Sigmoid colon (tissue), 7 donors: Measurements from ENCODE around the gene STK10. TPM values are rescaled to one million over a fixed set of nuclear protein-coding genes. Genes with fewer than 3 reads are reported as not detected.

Experiments used
- DNase-seq: peaks from one replicate; pipeline ENCODE4 v3.0.0-alpha.2; 2019
- H3K27ac ChIP-seq, 4 donors: fragments of 200-600 bp; sonication (generic); one replicate each; pipeline ENCODE4 v1.5.1; 2016 to 2019; ENCODE audit warnings: mild to moderate bottlenecking in 1 of 4
- H3K27me3 ChIP-seq, 3 donors: fragments of 200-600 bp; sonication (generic); one replicate each; pipeline ENCODE4 v1.5.1; 2019; ENCODE audit warnings: mild to moderate bottlenecking in 1 of 3
- H3K36me3 ChIP-seq, 4 donors: fragments of 200-600 bp; sonication (generic); one replicate each; pipeline ENCODE4 v1.5.1; 2016 to 2019
- H3K4me1 ChIP-seq, 4 donors: fragments of 200-600 bp; sonication (generic); one replicate each; pipeline ENCODE4 v1.5.1; 2017 to 2019
- H3K4me3 ChIP-seq, 4 donors: fragments of 200-600 bp; sonication (generic); one replicate each; pipeline ENCODE4 v1.5.1; 2017 to 2019; ENCODE audit warnings: mild to moderate bottlenecking in 2 of 4, moderate library complexity in 1 of 4
- H3K9me3 ChIP-seq, 4 donors: fragments of 200-600 bp in 3 of 4; sonication (generic) in 3 of 4; one replicate each; pipeline versions ENCODE4 v1.5.1 to v1.6.1; 2013 to 2019
- EP300 ChIP-seq, 4 donors: sonication (generic); formaldehyde crosslinking; IDR thresholded peaks; one replicate each; pipeline ENCODE4 v1.6.1; 2017; ENCODE audit warnings: antibody characterized with exemption in 4 of 4
- POLR2A ChIP-seq, 2 donors: fragments of 450-650 bp; IDR thresholded peaks; one replicate each; pipeline ENCODE4 v1.6.1; 2016; ENCODE audit warnings: antibody characterized with exemption in 2 of 2, mild to moderate bottlenecking in 2 of 2, moderate library complexity in 2 of 2
- POLR2AphosphoS5 ChIP-seq, 4 donors: sonication (generic); formaldehyde crosslinking; IDR thresholded peaks; one replicate each; pipeline ENCODE4 v1.6.1; 2017; ENCODE audit warnings: antibody characterized with exemption in 4 of 4
- WGBS, 2 donors: extraction: QIAGEN DNeasy Blood & Tissue Kit; methylation state at CpG; one replicate each; pipeline ENCODE4 v1.1.7; 2013; 5-methylcytosine and 5-hydroxymethylcytosine counted together
- intact Hi-C: fragments of 100-400 bp; cut with DNase I; formaldehyde crosslinking; loops from one replicate; pipeline ENCODE4 v1.15.1; 2023
- polyA plus RNA-seq, 3 donors: library from polyadenylated mRNA; stranded (reverse); fragments of 200-250 nt; gene quantifications; one replicate each; pipeline ENCODE4 v1.2.3, GENCODE V29; 2013
- total RNA-seq, 4 donors: library from RNA; depleted of rRNA; stranded (reverse); fragments of >200 nt; gene quantifications; one replicate each; pipeline ENCODE4 v1.1.0, GENCODE V29; 2016
- TF ChIP-seq, protein P1 (sequence below), 4 experiments: fragments of 450-650 bp in 3 of 4; fragments of 200-600 bp in 1 of 4; IDR thresholded peaks; one replicate each; pipeline ENCODE4 v1.5.1; 2016 to 2019; ENCODE audit warnings: antibody characterized with exemption in 4 of 4, mild to moderate bottlenecking in 3 of 4, moderate library complexity in 2 of 4
- donor health status: healthy with polysubstance abuse.
- donor health status: Bipolar disorder and iron deficiency.
- donor health status: healthy.

The STK10 gene
- total and polyA plus RNA-seq, 7 donors, result 4.2 to 28.6 (median 12.5) TPM

DNA sequence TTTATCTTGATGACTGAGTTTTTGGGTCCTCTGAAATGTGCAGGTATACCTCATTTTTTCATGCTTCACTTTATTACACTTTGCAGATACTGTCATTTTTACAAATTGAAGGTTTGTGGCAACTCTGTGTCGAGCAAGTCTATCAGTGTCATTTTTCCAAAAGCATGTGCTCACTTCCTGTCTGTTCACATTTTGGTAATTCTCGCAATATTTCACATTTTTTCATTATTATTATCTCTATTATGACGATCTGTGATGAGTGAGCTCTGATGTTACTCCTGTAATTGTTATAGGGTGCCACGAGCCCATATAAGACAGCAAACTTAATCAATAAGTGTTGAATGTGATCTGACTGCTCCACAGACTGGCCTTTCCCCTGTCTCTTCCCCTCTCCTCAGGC lies 108.1 kb downstream of the STK10 start:
- WGBS, 2 donors, result 84 to 95% methylated on average over 4 of the region's 4 CpGs
- intact Hi-C loops, result no loop called here
- Histone ChIP-seq H3K27me3 (no peaks in the 10 kb centered on the region), H3K9me3 (no peaks in the 10 kb centered on the region), H3K4me3 (no peak overlapping the region), H3K4me1 (peaks cover 0 to 7% (median 0%) of the 10 kb centered on the region in 4 donors), H3K27ac (no peak overlapping the region), H3K36me3 (peaks cover 0 to 28% (median 3%) of the 10 kb centered on the region in 4 donors)
- TF ChIP-seq POLR2AphosphoS5 (IDR thresholded peaks at IDR 0.05) (no peak), EP300 (IDR thresholded peaks at IDR 0.05) (no peak), POLR2A (IDR thresholded peaks at IDR 0.05) (no peak)
- TF ChIP-seq, protein P1, sequence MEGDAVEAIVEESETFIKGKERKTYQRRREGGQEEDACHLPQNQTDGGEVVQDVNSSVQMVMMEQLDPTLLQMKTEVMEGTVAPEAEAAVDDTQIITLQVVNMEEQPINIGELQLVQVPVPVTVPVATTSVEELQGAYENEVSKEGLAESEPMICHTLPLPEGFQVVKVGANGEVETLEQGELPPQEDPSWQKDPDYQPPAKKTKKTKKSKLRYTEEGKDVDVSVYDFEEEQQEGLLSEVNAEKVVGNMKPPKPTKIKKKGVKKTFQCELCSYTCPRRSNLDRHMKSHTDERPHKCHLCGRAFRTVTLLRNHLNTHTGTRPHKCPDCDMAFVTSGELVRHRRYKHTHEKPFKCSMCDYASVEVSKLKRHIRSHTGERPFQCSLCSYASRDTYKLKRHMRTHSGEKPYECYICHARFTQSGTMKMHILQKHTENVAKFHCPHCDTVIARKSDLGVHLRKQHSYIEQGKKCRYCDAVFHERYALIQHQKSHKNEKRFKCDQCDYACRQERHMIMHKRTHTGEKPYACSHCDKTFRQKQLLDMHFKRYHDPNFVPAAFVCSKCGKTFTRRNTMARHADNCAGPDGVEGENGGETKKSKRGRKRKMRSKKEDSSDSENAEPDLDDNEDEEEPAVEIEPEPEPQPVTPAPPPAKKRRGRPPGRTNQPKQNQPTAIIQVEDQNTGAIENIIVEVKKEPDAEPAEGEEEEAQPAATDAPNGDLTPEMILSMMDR (IDR thresholded peaks at IDR 0.05), result no peak
- DNase-seq, result no peak

DNA sequence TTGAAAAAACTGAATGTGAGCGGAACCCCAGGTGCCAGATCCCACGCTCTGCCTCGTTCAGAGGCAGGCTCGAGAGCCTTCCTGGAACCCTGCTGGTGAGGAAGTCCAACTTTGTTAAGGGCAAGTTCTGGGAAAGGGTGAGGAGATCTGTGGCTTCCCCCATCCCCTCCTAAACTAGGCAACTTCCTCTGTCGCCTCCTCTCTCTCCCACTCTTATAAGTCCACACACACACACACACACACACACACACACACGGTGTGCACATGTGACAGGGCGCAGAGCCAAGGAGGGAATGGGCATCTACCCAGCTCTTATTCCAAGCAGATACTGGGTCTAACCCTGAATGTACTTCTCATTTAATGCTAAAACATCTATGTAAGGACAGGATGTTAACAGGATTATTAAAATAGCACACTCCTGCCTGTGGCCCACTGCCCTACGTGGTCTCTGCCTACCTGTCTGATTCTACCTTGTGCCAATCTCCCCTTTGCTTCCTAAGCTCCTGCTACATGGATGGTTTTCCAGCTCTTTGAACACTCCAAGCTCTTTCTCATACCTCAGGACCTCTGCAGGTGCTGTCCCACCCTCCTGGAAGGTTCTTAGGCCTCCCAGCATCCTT lies 109.2 kb downstream of the STK10 start:
- TF ChIP-seq POLR2A (IDR thresholded peaks at IDR 0.05), result no peak
- TF ChIP-seq POLR2AphosphoS5 (IDR thresholded peaks at IDR 0.05), result peak in 1 of 4 donors; percentile 9
- H3K9me3 ChIP-seq, result no peaks in the 10 kb centered on the region
- peaks cover 0 to 28% (median 3%) of the 10 kb centered on the region in 4 donors for H3K36me3 ChIP-seq
- H3K27me3 ChIP-seq, result no peaks in the 10 kb centered on the region
- no peak overlapping the region for H3K27ac ChIP-seq
- intact Hi-C loops, result no loop called here
- WGBS, 2 donors, result 77 to 86% methylated on average over 8 of the region's 8 CpGs
- no peak overlapping the region for H3K4me3 ChIP-seq
- H3K4me1 ChIP-seq, result peaks cover 0 to 7% (median 0%) of the 10 kb centered on the region in 4 donors
- DNase-seq, result peak; percentile 59

DNA sequence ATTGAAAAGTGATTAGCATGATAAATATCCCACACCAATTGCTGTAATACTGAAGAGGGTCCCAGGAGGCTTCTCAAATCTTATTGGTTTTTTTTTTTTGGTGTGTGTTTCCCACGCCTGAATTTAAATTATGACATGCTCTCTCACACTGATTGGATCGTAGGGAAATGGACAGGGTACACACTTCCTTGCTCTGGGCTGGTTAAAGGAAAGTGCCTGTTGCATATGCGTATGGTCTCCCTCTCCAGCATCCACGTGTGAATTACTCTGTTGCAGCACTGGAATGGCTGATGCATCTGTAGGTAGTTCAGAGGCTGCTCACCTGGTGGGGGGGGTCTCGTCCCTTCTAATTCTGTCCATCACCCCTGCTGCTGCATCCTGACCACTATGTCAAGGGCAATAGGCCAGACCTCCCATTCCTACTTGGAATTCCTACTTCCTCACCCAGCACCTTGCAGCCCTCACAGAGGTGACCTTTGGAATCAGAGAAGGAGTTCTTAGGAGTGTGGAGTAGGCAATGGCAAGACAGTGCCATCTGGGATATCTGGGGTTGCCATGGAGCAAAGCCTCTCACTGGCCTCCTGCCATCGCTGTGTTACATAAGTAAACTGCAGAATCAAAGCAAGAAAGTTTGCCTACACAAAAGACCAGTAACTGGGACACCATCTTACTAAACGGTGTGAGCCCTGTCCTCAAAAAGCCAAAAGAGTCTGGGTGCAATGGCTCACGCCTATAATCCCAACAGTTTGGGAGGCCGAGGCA lies 110.2 kb downstream of the STK10 start:
- H3K9me3 ChIP-seq, result no peaks in the 10 kb centered on the region
- no peak overlapping the region for H3K4me3 ChIP-seq
- TF ChIP-seq, protein P1 (IDR thresholded peaks at IDR 0.05), result no peak
- no peak for TF ChIP-seq POLR2A (IDR thresholded peaks at IDR 0.05)
- no peak for TF ChIP-seq EP300 (IDR thresholded peaks at IDR 0.05)
- TF ChIP-seq POLR2AphosphoS5 (IDR thresholded peaks at IDR 0.05), result no peak
- 58 to 87% methylated on average over 9 of the region's 9 CpGs for WGBS, 2 donors
- no peaks in the 10 kb centered on the region for H3K27me3 ChIP-seq
- H3K36me3 ChIP-seq, result peaks cover 0 to 28% (median 3%) of the 10 kb centered on the region in 4 donors
- H3K4me1 ChIP-seq, result peaks cover 0 to 7% (median 0%) of the 10 kb centered on the region in 4 donors
- no peak overlapping the region for H3K27ac ChIP-seq
- DNase-seq, result peak; percentile 24
- intact Hi-C loops, result no loop called here

DNA sequence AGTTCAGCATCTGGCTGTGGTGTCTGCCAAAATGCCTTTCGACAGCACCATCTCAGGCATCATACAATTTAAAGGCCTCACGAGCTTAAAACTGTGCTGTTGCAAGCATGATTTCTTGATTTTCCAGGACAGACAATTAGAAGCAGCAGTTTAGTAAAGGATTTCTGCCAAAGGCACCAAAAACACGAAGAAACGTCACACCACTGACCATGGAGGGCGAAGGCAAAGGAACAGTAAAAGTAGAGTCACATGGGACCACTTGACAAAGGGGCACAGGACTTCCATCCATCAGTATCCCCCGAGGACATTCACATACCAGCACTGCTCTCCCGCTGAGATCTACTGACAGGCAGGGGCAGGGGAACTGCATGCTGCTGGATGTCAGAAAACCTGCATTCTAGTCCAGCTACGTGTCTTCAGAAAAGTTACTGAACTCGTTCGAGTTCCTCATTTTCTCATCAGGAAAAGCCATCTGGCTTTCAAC lies 111.2 kb downstream of the STK10 start:
- no peaks in the 10 kb centered on the region for H3K9me3 ChIP-seq
- TF ChIP-seq EP300 (IDR thresholded peaks at IDR 0.05) (no peak), POLR2A (IDR thresholded peaks at IDR 0.05) (no peak), POLR2AphosphoS5 (IDR thresholded peaks at IDR 0.05) (no peak)
- TF ChIP-seq, protein P1 (IDR thresholded peaks at IDR 0.05), result no peak
- intact Hi-C loops, result no loop called here
- WGBS, 2 donors, result 73 to 78% methylated on average over 10 of the region's 10 CpGs
- H3K27me3 ChIP-seq, result no peaks in the 10 kb centered on the region
- peaks cover 0 to 7% (median 0%) of the 10 kb centered on the region in 4 donors for H3K4me1 ChIP-seq
- DNase-seq, result peak; percentile 28
- peaks cover 0 to 18% (median under 1%) of the 10 kb centered on the region in 4 donors for H3K36me3 ChIP-seq
- no peak overlapping the region for H3K4me3 ChIP-seq
- H3K27ac ChIP-seq, result no peak overlapping the region

DNA sequence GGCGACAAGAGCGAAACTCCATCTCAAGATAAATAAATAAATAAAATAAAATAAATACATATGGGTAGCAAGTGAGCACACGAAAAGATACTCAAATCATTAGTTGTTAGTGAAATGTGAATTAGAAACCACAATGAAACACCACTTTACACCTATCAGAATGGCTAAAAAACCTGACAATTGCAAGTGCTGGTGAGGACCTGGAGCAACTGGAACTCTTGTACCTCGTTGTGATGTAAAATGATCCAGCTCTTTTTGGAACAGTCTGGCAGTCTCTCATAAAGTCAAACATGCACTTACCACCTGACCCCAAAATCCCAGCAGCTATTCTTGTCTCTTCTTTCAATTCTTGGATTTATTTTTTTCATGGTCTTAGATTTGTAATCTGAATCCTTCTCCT lies 112.4 kb downstream of the STK10 start:
- H3K36me3 ChIP-seq, result peaks cover 0 to 9% (median 0%) of the 10 kb centered on the region in 4 donors

More for the DNA sequence above, 112.4 kb downstream of the STK10 start:
- intact Hi-C loops, result no loop called here
- Histone ChIP-seq H3K4me3 (no peak overlapping the region), H3K9me3 (no peaks in the 10 kb centered on the region), H3K27ac (no peak overlapping the region), H3K4me1 (peaks cover 0 to 7% (median 0%) of the 10 kb centered on the region in 4 donors), H3K27me3 (no peaks in the 10 kb centered on the region)
- no peak for TF ChIP-seq EP300 (IDR thresholded peaks at IDR 0.05)
- 98% methylated on average over 4 of the region's 4 CpGs for WGBS, 2 donors
- DNase-seq, result no peak
